ENCODE results near the gene EPHB2.

The EPHB2 gene

GRCh38 chr1:22860883-22861385 is 150.3 kb downstream of the EPHB2 start:
- Histone ChIP-seq H3K4me2 (ENCODE audit: low read depth, low read length, poor library complexity, severe bottlenecking) (no peak overlapping the region), H3K27me3 (ENCODE audit: insufficient read depth, low read length, poor library complexity, severe bottlenecking) (no peaks in the 10 kb centered on the region), H3F3A (ENCODE audit: low read depth) (no peaks in the 10 kb centered on the region), H3K4me3 (ENCODE audit: low read length, poor library complexity, severe bottlenecking) (no peak overlapping the region), H3K36me3 (ENCODE audit: insufficient read depth, low read length) (no peaks in the 10 kb centered on the region), H4K20me1 (ENCODE audit: insufficient read depth, low read length, poor library complexity, severe bottlenecking) (no peaks in the 10 kb centered on the region), H3K4me1 (ENCODE audit: insufficient read depth, low read length, poor library complexity, severe bottlenecking) (no peaks in the 10 kb centered on the region), H3K9me3 (ENCODE audit: insufficient read depth, low read depth, low read length) (no peaks in the 10 kb centered on the region), H3K9ac (ENCODE audit: low read depth, low read length, poor library complexity, severe bottlenecking) (no peak overlapping the region), H3K79me2 (ENCODE audit: insufficient read depth, low read length) (no peaks in the 10 kb centered on the region), H2AFZ (ENCODE audit: low read length) (no peak overlapping the region), H3K9me2 (replicated peaks; ENCODE audit: low read depth, low read length) (no peaks in the 10 kb centered on the region)
- TF ChIP-seq EZH2phosphoT487 (IDR thresholded peaks at IDR 0.05; ENCODE audit: borderline replicate concordance): no peak
- no peak for TF ChIP-seq CTCF (conservative IDR thresholded peaks at IDR 0.05; ENCODE audit: low read length)

- Histone ChIP-seq H3K9me2 (replicated peaks; ENCODE audit: low read depth, low read length) (no peaks in the 10 kb centered on the region), H3K79me2 (ENCODE audit: insufficient read depth, low read length) (no peaks in the 10 kb centered on the region), H3K4me1 (ENCODE audit: insufficient read depth, low read length, poor library complexity, severe bottlenecking) (no peaks in the 10 kb centered on the region), H2AFZ (ENCODE audit: low read length) (no peak overlapping the region), H3F3A (ENCODE audit: low read depth) (no peaks in the 10 kb centered on the region), H3K36me3 (ENCODE audit: insufficient read depth, low read length) (no peaks in the 10 kb centered on the region), H3K9ac (ENCODE audit: low read depth, low read length, poor library complexity, severe bottlenecking) (no peak overlapping the region), H4K20me1 (ENCODE audit: insufficient read depth, low read length, poor library complexity, severe bottlenecking) (no peaks in the 10 kb centered on the region), H3K27me3 (ENCODE audit: insufficient read depth, low read length, poor library complexity, severe bottlenecking) (no peaks in the 10 kb centered on the region), H3K4me3 (ENCODE audit: low read length, poor library complexity, severe bottlenecking) (no peak overlapping the region), H3K4me2 (ENCODE audit: low read depth, low read length, poor library complexity, severe bottlenecking) (no peak overlapping the region), H3K9me3 (ENCODE audit: insufficient read depth, low read depth, low read length) (no peaks in the 10 kb centered on the region)
- TF ChIP-seq EZH2phosphoT487 (IDR thresholded peaks at IDR 0.05; ENCODE audit: borderline replicate concordance) (no peak), CTCF (conservative IDR thresholded peaks at IDR 0.05; ENCODE audit: low read length) (peak; percentile 79)
Measured at GRCh38 chr1:22861764-22862440, 151.3 kb downstream of the EPHB2 start.

- no peaks in the 10 kb centered on the region for H3K27me3 ChIP-seq (ENCODE audit: insufficient read depth, low read length, poor library complexity, severe bottlenecking)
- TF ChIP-seq EZH2phosphoT487 (IDR thresholded peaks at IDR 0.05; ENCODE audit: borderline replicate concordance) (no peak), CTCF (conservative IDR thresholded peaks at IDR 0.05; ENCODE audit: low read length) (no peak)
Measured at GRCh38 chr1:22862752-22863151, 152.1 kb downstream of the EPHB2 start.

More at GRCh38 chr1:22862752-22863151, 152.1 kb downstream of the EPHB2 start:
- H3K79me2 ChIP-seq (ENCODE audit: insufficient read depth, low read length): no peaks in the 10 kb centered on the region
- H3K9ac ChIP-seq (ENCODE audit: low read depth, low read length, poor library complexity, severe bottlenecking): no peak overlapping the region
- no peaks in the 10 kb centered on the region for H4K20me1 ChIP-seq (ENCODE audit: insufficient read depth, low read length, poor library complexity, severe bottlenecking)
- H3K4me1 ChIP-seq (ENCODE audit: insufficient read depth, low read length, poor library complexity, severe bottlenecking): no peaks in the 10 kb centered on the region
- no peaks in the 10 kb centered on the region for H3F3A ChIP-seq (ENCODE audit: low read depth)
- no peak overlapping the region for H3K4me2 ChIP-seq (ENCODE audit: low read depth, low read length, poor library complexity, severe bottlenecking)
- H3K9me2 ChIP-seq (replicated peaks; ENCODE audit: low read depth, low read length): no peaks in the 10 kb centered on the region
- no peaks in the 10 kb centered on the region for H3K36me3 ChIP-seq (ENCODE audit: insufficient read depth, low read length)
- H2AFZ ChIP-seq (ENCODE audit: low read length): no peak overlapping the region
- H3K4me3 ChIP-seq (ENCODE audit: low read length, poor library complexity, severe bottlenecking): no peak overlapping the region
- no peaks in the 10 kb centered on the region for H3K9me3 ChIP-seq (ENCODE audit: insufficient read depth, low read depth, low read length)

Data from Loucy (cell line).